ENCODE data around the gene ELANE.
A peak's percentile ranks its signal among the peaks of the same experiment; 100 is the strongest.
"Not testable (repeated sequence)": the region's sequence is repeated elsewhere in the genome, so short reads cannot be mapped to it uniquely, and the experiment has no call there.

The ELANE gene

GRCh38 chr19:813219-814151 lies 38.6 kb upstream of the ELANE start:
- DNase-seq (ENCODE audit: low read depth): no peak
- H3K4me3 ChIP-seq (ENCODE audit: low read depth, low read length): no peak overlapping the region
- TF ChIP-seq POLR2A (IDR thresholded peaks at IDR 0.05; ENCODE audit: extremely low read depth, insufficient read length) (no peak), MAX (IDR thresholded peaks at IDR 0.05; ENCODE audit: low read depth, low read length) (no peak), MYC (IDR thresholded peaks at IDR 0.05; ENCODE audit: low read depth, low read length) (no peak), CTCF (IDR thresholded peaks at IDR 0.05; ENCODE audit: low read depth, low read length) (no peak)

GRCh38 chr19:814152-815078 lies 37.7 kb upstream of the ELANE start:
- TF ChIP-seq MYC (IDR thresholded peaks at IDR 0.05; ENCODE audit: low read depth, low read length): no peak
- peak; percentile 6 for TF ChIP-seq POLR2A (IDR thresholded peaks at IDR 0.05; ENCODE audit: extremely low read depth, insufficient read length)
- DNase-seq (ENCODE audit: low read depth): peak; percentile 30
- H3K4me3 ChIP-seq (ENCODE audit: low read depth, low read length): no peak overlapping the region

- no peak for TF ChIP-seq POLR2A (IDR thresholded peaks at IDR 0.05; ENCODE audit: extremely low read depth, insufficient read length)
- no peak for TF ChIP-seq MYC (IDR thresholded peaks at IDR 0.05; ENCODE audit: low read depth, low read length)
- no peak for TF ChIP-seq CTCF (IDR thresholded peaks at IDR 0.05; ENCODE audit: low read depth, low read length)
- no peak for TF ChIP-seq MAX (IDR thresholded peaks at IDR 0.05; ENCODE audit: low read depth, low read length)
- no peak overlapping the region for H3K4me3 ChIP-seq (ENCODE audit: low read depth, low read length)
These were observed 36.9 kb upstream of the ELANE start for GRCh38 chr19:815079-815774.

GRCh38 chr19:815775-816499 lies 36.2 kb upstream of the ELANE start:
- DNase-seq (ENCODE audit: low read depth): no peak
- TF ChIP-seq POLR2A (IDR thresholded peaks at IDR 0.05; ENCODE audit: extremely low read depth, insufficient read length) (no peak), CTCF (IDR thresholded peaks at IDR 0.05; ENCODE audit: low read depth, low read length) (no peak), MAX (IDR thresholded peaks at IDR 0.05; ENCODE audit: low read depth, low read length) (no peak), MYC (IDR thresholded peaks at IDR 0.05; ENCODE audit: low read depth, low read length) (no peak)
- H3K4me3 ChIP-seq (ENCODE audit: low read depth, low read length): no peak overlapping the region

More at GRCh38 chr19:815079-815774, 36.9 kb upstream of the ELANE start:
- no peak for DNase-seq (ENCODE audit: low read depth)

GRCh38 chr19:816500-816857 lies 35.6 kb upstream of the ELANE start:
- no peak for DNase-seq (ENCODE audit: low read depth)
- TF ChIP-seq MYC (IDR thresholded peaks at IDR 0.05; ENCODE audit: low read depth, low read length) (no peak), CTCF (IDR thresholded peaks at IDR 0.05; ENCODE audit: low read depth, low read length) (no peak), MAX (IDR thresholded peaks at IDR 0.05; ENCODE audit: low read depth, low read length) (no peak), POLR2A (IDR thresholded peaks at IDR 0.05; ENCODE audit: extremely low read depth, insufficient read length) (no peak)
- H3K4me3 ChIP-seq (ENCODE audit: low read depth, low read length): no peak overlapping the region

GRCh38 chr19:820212-820611 lies 31.9 kb upstream of the ELANE start:
- H3K4me3 ChIP-seq (ENCODE audit: low read depth, low read length): peak overlapping the region; percentile 74
- DNase-seq (ENCODE audit: low read depth): not testable (repeated sequence)

Measured in NB4 (cell line).